B cell (primary cell): ENCODE data around the gene SLC43A3. TPM values are rescaled to one million over a fixed set of nuclear protein-coding genes. Genes with fewer than 3 reads are reported as not detected.
A peak's percentile ranks its signal among the peaks of the same experiment; 100 is the strongest.

Experiments used
- ATAC-seq: fragments of 200-7000 bp; cut with Tn5 transposase; one replicate; pipeline ENCODE4 v1.10.0; 2021; ENCODE audit warnings: low read depth, mild to moderate bottlenecking, moderate number of reproducible peaks, moderate library complexity
- CTCF ChIA-PET: fragments of 350-600 bp; sonication (Branson Sonifier 250); formaldehyde crosslinking; loops from one replicate; lab custom pipeline; 2021; ENCODE audit warnings: antibody characterized with exemption, inconsistent platforms; lab: Charles Lee
- POLR2A ChIA-PET: fragments of 350-600 bp; sonication (Branson Sonifier 250); formaldehyde crosslinking; loops from one replicate; lab custom pipeline; 2021; ENCODE audit warnings: antibody characterized with exemption; lab: Charles Lee
- DNase-seq: peaks from one replicate; pipeline ENCODE4 v3.0.0; 2013
- H2AFZ ChIP-seq: 2 replicates; pipeline ENCODE4 v1.6.1; 2012; ENCODE audit warnings: mild to moderate bottlenecking, low read depth, low read length; ENCODE audit not compliant: insufficient read depth, poor library complexity, severe bottlenecking
- H3K27ac ChIP-seq, 2 donors: 1 replicate in 1 of 2; 2 replicates in 1 of 2; pipeline ENCODE4 v1.5.1; 2012 to 2013; ENCODE audit warnings: low read length in 2 of 2, mild to moderate bottlenecking in 2 of 2, moderate library complexity in 1 of 2
- H3K27me3 ChIP-seq, 4 experiments: fragments of 200-600 bp in 1 of 4; sonication (generic) in 1 of 4; replicated peaks in 1 of 4; 1 replicate in 2 of 4; 2 replicates in 2 of 4; pipeline versions ENCODE4 v1.6.1 to v1.7.0; 2013 to 2016; ENCODE audit warnings: low read length in 3 of 4, mild to moderate bottlenecking in 2 of 4, mixed read lengths in 1 of 4, moderate library complexity in 1 of 4; ENCODE audit not compliant: insufficient read depth in 4 of 4, control insufficient read depth in 3 of 4; ENCODE audit errors: control extremely low read depth in 1 of 4
- H3K36me3 ChIP-seq, 2 experiments: replicated peaks in 1 of 2; 1 replicate in 1 of 2; 2 replicates in 1 of 2; pipeline versions ENCODE4 v1.6.1 to v1.7.1; 2013; ENCODE audit warnings: low read length in 1 of 2; ENCODE audit not compliant: insufficient read depth in 2 of 2, control insufficient read depth in 1 of 2; ENCODE audit errors: control extremely low read depth in 1 of 2, extremely low read depth in 1 of 2
- H3K4me1 ChIP-seq, 2 donors: fragments of 200-600 bp in 1 of 2; sonication (generic) in 1 of 2; 1 replicate in 1 of 2; 2 replicates in 1 of 2; pipeline versions ENCODE4 v1.5.1 to v1.6.1; 2013 to 2017; ENCODE audit warnings: low read length in 2 of 2; ENCODE audit not compliant: control insufficient read depth in 2 of 2, insufficient read depth in 2 of 2
- H3K4me2 ChIP-seq: replicated peaks from 2 replicates; pipeline ENCODE3; 2012; ENCODE audit warnings: mild to moderate bottlenecking, low read depth, low read length; ENCODE audit not compliant: poor library complexity, severe bottlenecking
- H3K4me3 ChIP-seq, 5 experiments: fragments of 200-600 bp in 1 of 5; sonication (generic) in 1 of 5; 1 replicate in 3 of 5; 2 replicates in 2 of 5; pipeline versions ENCODE4 v1.5.1 to v1.7.0; 2011 to 2016; ENCODE audit warnings: low read length in 4 of 5, mild to moderate bottlenecking in 4 of 5, low read depth in 2 of 5, control low read depth in 1 of 5, moderate library complexity in 1 of 5; ENCODE audit not compliant: insufficient read depth in 1 of 5; ENCODE audit errors: control extremely low read depth in 1 of 5, extremely low read depth in 1 of 5
- H3K79me2 ChIP-seq: fragments of 200-600 bp; sonication (generic); one replicate; pipeline ENCODE4 v1.6.0; 2016; ENCODE audit warnings: low read length; ENCODE audit not compliant: control insufficient read depth, insufficient read depth
- H3K9ac ChIP-seq: fragments of 200-600 bp; sonication (generic); 2 replicates; pipeline ENCODE4 v1.6.1; 2017; ENCODE audit warnings: mild to moderate bottlenecking, low read length, moderate library complexity
- H3K9me3 ChIP-seq, 3 donors: one replicate each; pipeline versions ENCODE4 v1.6.1 to v1.7.1; 2013; ENCODE audit warnings: low read length in 2 of 3; ENCODE audit not compliant: control insufficient read depth in 2 of 3, insufficient read depth in 1 of 3; ENCODE audit errors: control extremely low read depth in 1 of 3
- H4K20me1 ChIP-seq: 2 replicates; pipeline ENCODE4 v1.6.0; 2012; ENCODE audit warnings: mild to moderate bottlenecking, low read length; ENCODE audit not compliant: insufficient read depth, control insufficient read depth, poor library complexity, severe bottlenecking
- H3K27ac Mint-ChIP-seq: one replicate; pipeline ENCODE4 v1.8.0; 2021; ENCODE audit warnings: mixed read lengths
- H3K27me3 Mint-ChIP-seq: one replicate; pipeline ENCODE4 v1.8.0; 2021; ENCODE audit warnings: mixed read lengths
- H3K4me1 Mint-ChIP-seq: one replicate; pipeline ENCODE4 v1.8.0; 2021; ENCODE audit warnings: mixed read lengths
- H3K4me3 Mint-ChIP-seq: one replicate; pipeline ENCODE4 v1.8.0; 2021; ENCODE audit warnings: mixed read lengths
- H3K9me3 Mint-ChIP-seq: one replicate; pipeline ENCODE4 v1.8.0; 2022; ENCODE audit warnings: mixed read lengths; ENCODE audit not compliant: insufficient read depth
- CTCF ChIP-seq: fragments of 200-600 bp; IDR thresholded peaks from one replicate; pipeline ENCODE4 v1.8.0; 2022; ENCODE audit warnings: antibody characterized with exemption, mild to moderate bottlenecking
- EZH2 ChIP-seq: IDR thresholded peaks from 2 replicates; pipeline ENCODE4 v1.6.1; 2012; ENCODE audit warnings: borderline replicate concordance, low read depth, mild to moderate bottlenecking, moderate library complexity, low read length; ENCODE audit not compliant: insufficient read depth, poor library complexity, severe bottlenecking
- WGBS: methylation state at CpG from one replicate; pipeline ENCODE4 v1.1.5; 2013; ENCODE audit warnings: missing lambda C conversion rate; ENCODE audit not compliant: insufficient coverage; 5-methylcytosine and 5-hydroxymethylcytosine counted together
- intact Hi-C: fragments of 100-400 bp; cut with micrococcal nuclease; formaldehyde crosslinking; loops from one replicate; pipeline ENCODE4 v1.10.0; 2022
- polyA plus RNA-seq: library from polyadenylated mRNA; depleted of rRNA; stranded (reverse); fragments of >200 nt; gene quantifications from 2 replicates; pipeline ENCODE4 v1.2.3, GENCODE V29; 2012
- total RNA-seq, 2 donors: library from RNA; stranded (reverse); fragments of 120-200 nt in 1 of 2; gene quantifications; 1 replicate in 1 of 2; 2 replicates in 1 of 2; pipeline versions ENCODE4 v1.2.3 to v1.2.4, GENCODE V29; 2013 to 2022

SLC43A3 gene
- total and polyA plus RNA-seq, 2 donors (not counting 1 experiment from before 2014, with no cell fraction given) = 7.6 to 20.9 TPM

- peak overlapping the region in 1 of 2 donors; percentile 50 for H3K27ac ChIP-seq
- H3K4me1 ChIP-seq = peaks cover 28 to 33% of the 10 kb centered on the region in 2 donors
- peaks cover 0 to 4% (median 0%) of the 10 kb centered on the region in 3 donors for H3K9me3 ChIP-seq
- Mint-ChIP-seq H3K27me3 (no peaks in the 10 kb centered on the region), H3K4me1 (peaks cover 36% of the 10 kb centered on the region), H3K4me3 (peak overlapping the region; percentile 91), H3K9me3 (no peaks in the 10 kb centered on the region), H3K27ac (peak overlapping the region; percentile 85)
- peaks cover 10% of the 10 kb centered on the region for H3K79me2 ChIP-seq
- 74% methylated on average over 8 of the region's 9 CpGs for WGBS
- TF ChIP-seq CTCF = no peak
- TF ChIP-seq EZH2 = no peak
- H2AFZ ChIP-seq = peak overlapping the region; percentile 59
- DNase-seq (no peak), ATAC-seq (no peak)
- no peaks in the 10 kb centered on the region for H3K27me3 ChIP-seq
- intact Hi-C loops = loop anchor here (2.0 kb wide), 1 partner anchor 33 kb away; no protein-coding TSS in a partner anchor
- ChIA-PET POLR2A (no interaction called here), CTCF (interaction anchor here (4.2 kb wide), 1 partner anchor 34 kb away, joined by 22 read pairs; no protein-coding TSS in a partner anchor)
- H3K4me2 ChIP-seq = peak overlapping the region; percentile 96
- H3K9ac ChIP-seq = peak overlapping the region; percentile 20
- peaks cover 0 to 4% of the 10 kb centered on the region in 2 experiments for H3K36me3 ChIP-seq
- no peak overlapping the region for H3K4me3 ChIP-seq
- no peaks in the 10 kb centered on the region for H4K20me1 ChIP-seq
Observed at GRCh38 chr11:57424137-57424791, 2.7 kb downstream of the SLC43A3 start.

DNA sequence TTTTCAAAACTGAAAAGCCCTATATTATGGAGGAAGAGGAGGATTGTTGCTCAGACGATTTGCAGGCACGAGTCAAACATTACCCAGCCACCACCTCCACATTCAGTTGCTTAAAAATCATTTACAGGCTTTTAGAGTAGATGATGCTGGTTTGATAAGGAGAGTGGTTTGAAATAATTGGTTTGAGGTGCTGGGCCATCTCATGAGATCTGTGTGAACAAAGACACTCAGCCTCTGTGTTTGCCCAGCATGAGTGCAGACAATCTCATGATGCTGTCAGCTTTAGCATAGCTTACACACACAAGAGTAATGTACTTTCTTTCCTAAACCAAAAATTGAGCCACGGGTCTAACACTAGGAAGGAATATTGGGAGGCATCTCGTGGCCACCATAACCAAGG lies 4.3 kb downstream of the SLC43A3 start:
- Histone ChIP-seq H4K20me1 (no peaks in the 10 kb centered on the region), H2AFZ (no peak overlapping the region), H3K27ac (no peak overlapping the region), H3K4me1 (peaks cover 28 to 33% of the 10 kb centered on the region in 2 donors), H3K9ac (no peak overlapping the region), H3K9me3 (peaks cover 0 to 4% (median 0%) of the 10 kb centered on the region in 3 donors), H3K79me2 (peaks cover 11% of the 10 kb centered on the region), H3K27me3 (no peaks in the 10 kb centered on the region), H3K36me3 (peaks cover 0 to 7% of the 10 kb centered on the region in 2 experiments), H3K4me3 (no peak overlapping the region), H3K4me2 (no peak overlapping the region)
- H3K27ac Mint-ChIP-seq = no peak overlapping the region
- no peak for ATAC-seq
- peaks cover 36% of the 10 kb centered on the region for H3K4me1 Mint-ChIP-seq
- intact Hi-C loops = no loop called here
- no peak overlapping the region for H3K4me3 Mint-ChIP-seq
- WGBS = no CpG with 5 or more reads among the region's 4 CpGs
- no peak for TF ChIP-seq EZH2
- no peak for TF ChIP-seq CTCF
- CTCF ChIA-PET = no interaction called here
- H3K27me3 Mint-ChIP-seq = no peaks in the 10 kb centered on the region
- no peak for DNase-seq
- POLR2A ChIA-PET = no interaction called here
- no peaks in the 10 kb centered on the region for H3K9me3 Mint-ChIP-seq
